BJ (cell line): ENCODE results near the gene MIF4GD. TPM values are rescaled to one million over a fixed set of nuclear protein-coding genes. Genes with fewer than 3 reads are reported as not detected.

Experiments used
- CTCF ChIA-PET: fragments of 350-600 bp; formaldehyde crosslinking; extraction: SDS; loops from one replicate; lab custom pipeline; 2021; ENCODE audit warnings: antibody characterized with exemption, inconsistent platforms; lab: Yijun Ruan, JAX
- POLR2A ChIA-PET: fragments of 300-600 bp; sonication (Branson Sonifier 250); formaldehyde crosslinking; extraction: SDS; loops from one replicate; lab custom pipeline; 2021; ENCODE audit warnings: antibody characterized with exemption; lab: Charles Lee
- DNase-seq: peaks from one replicate; pipeline ENCODE4 v3.0.0-alpha.2; 2011; ENCODE audit warnings: low read depth
- H3K27me3 ChIP-seq: 2 replicates; pipeline ENCODE4 v1.6.0; 2011; ENCODE audit warnings: low read length; ENCODE audit not compliant: control insufficient read depth, insufficient read depth
- H3K36me3 ChIP-seq: 2 replicates; pipeline ENCODE4 v1.5.1; 2011; ENCODE audit warnings: low read length; ENCODE audit not compliant: control insufficient read depth, insufficient read depth
- H3K4me3 ChIP-seq: 2 replicates; pipeline ENCODE4 v1.5.1; 2011; ENCODE audit warnings: low read depth, mild to moderate bottlenecking, control low read depth, low read length
- CTCF ChIP-seq: IDR thresholded peaks from 2 replicates; pipeline ENCODE4 v1.5.1; 2011; ENCODE audit warnings: low read depth, mild to moderate bottlenecking, control low read depth, inconsistent platforms, low read length, moderate library complexity; ENCODE audit not compliant: insufficient read depth
- polyA plus RNA-seq: library from polyadenylated mRNA; depleted of rRNA; stranded (reverse); fragments of >200 nt; gene quantifications from 2 replicates; pipeline ENCODE4 v1.2.3, GENCODE V29; 2011

The MIF4GD gene
- polyA plus RNA-seq, 1 experiment, result 29.0 TPM

GRCh38 chr17:75317671-75318070 lies 46.6 kb upstream of the MIF4GD start:
- Histone ChIP-seq H3K27me3 (no peaks in the 10 kb centered on the region), H3K36me3 (peaks cover 14% of the 10 kb centered on the region), H3K4me3 (no peak overlapping the region)
- ChIA-PET CTCF (interaction anchor here (0.7 to 1.3 kb wide), 2 partner anchors 46 to 95 kb away, joined by 4 read pairs; partner anchors contain the start of gene MIF4GD), POLR2A (no interaction called here)
- no peak for TF ChIP-seq CTCF
- DNase-seq, result no peak

- no peaks in the 10 kb centered on the region for H3K27me3 ChIP-seq
- no peak overlapping the region for H3K4me3 ChIP-seq
- ChIA-PET POLR2A (no interaction called here), CTCF (interaction anchor here (1.2 to 1.3 kb wide), 3 partner anchors 16 to 89 kb away, joined by 3 to 5 read pairs (median 3); partner anchors contain the start of gene GRB2)
- H3K36me3 ChIP-seq, result peaks cover 12% of the 10 kb centered on the region
- TF ChIP-seq CTCF, result no peak
- DNase-seq, result no peak
Measured at GRCh38 chr17:75316253-75316652, 45.2 kb upstream of the MIF4GD start.

- peaks cover 12% of the 10 kb centered on the region for H3K36me3 ChIP-seq
- no peaks in the 10 kb centered on the region for H3K27me3 ChIP-seq
- POLR2A ChIA-PET, result no interaction called here
- DNase-seq, result no peak
- TF ChIP-seq CTCF, result no peak
- no peak overlapping the region for H3K4me3 ChIP-seq
- CTCF ChIA-PET, result interaction anchor here (1.2 to 1.8 kb wide), 4 partner anchors 7 to 90 kb away, joined by 3 to 7 read pairs (median 4); partner anchors contain the start of gene GRB2
Measured at GRCh38 chr17:75315541-75316243, 44.7 kb upstream of the MIF4GD start.

GRCh38 chr17:75313941-75314551 lies 43.0 kb upstream of the MIF4GD start:
- H3K4me3 ChIP-seq, result no peak overlapping the region
- POLR2A ChIA-PET, result interaction anchor here (0.6 kb wide), 1 partner anchor 68 kb away, joined by 11 read pairs; no protein-coding TSS in a partner anchor
- H3K27me3 ChIP-seq, result no peaks in the 10 kb centered on the region
- no peak for DNase-seq
- CTCF ChIA-PET, result interaction anchor here (0.8 to 1.8 kb wide), 3 partner anchors 9 to 43 kb away, joined by 3 to 7 read pairs (median 4); partner anchors contain the start of gene MIF4GD
- H3K36me3 ChIP-seq, result peaks cover 10% of the 10 kb centered on the region
- no peak for TF ChIP-seq CTCF
